HG02798 (cell line): ENCODE results near the gene NAIF1.
A peak's percentile ranks its signal among the peaks of the same experiment; 100 is the strongest.

Experiments
- ATAC-seq: cut with Tn5 transposase; IDR thresholded peaks from one replicate; pipeline ENCODE4 v1.9.1; 2021; ENCODE audit warnings: mild to moderate bottlenecking; ENCODE audit not compliant: unreplicated experiment, poor library complexity

NAIF1 gene

DNA sequence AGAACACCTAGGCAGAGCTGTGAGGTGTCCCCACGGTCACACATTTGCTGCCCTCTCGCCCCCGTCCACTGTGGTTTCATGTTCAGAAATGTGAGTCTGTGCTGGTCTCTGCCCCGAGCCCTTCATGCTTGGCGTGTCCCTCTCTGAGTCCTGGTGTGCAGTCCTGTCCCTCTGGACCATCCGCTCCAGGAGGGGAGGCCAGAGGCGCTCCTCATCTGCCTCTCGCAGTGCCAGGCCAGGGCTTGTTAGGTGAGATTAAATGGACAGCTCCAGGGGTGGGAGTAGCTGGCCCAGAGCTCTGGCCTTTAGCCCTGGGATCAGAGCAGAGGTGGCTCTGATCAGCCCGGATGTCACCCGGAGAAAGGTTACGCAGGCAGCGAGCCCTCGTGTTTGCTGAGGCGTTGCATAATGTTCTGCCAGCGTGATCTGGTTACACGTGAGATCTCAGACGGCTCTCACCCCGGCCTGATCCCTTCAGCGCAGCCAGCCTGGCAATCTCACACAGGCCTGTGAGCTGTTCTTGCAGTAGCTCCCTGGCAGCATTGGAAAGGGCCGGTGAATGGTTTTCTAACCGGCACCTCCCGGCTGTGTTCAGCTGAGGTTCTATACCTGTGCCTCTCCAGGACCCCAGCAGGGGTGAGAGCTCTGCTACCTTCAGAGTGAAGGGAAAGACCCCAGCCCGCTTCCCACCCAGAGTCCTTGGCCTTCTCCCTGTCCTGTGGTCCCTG is 35.9 kb upstream of the NAIF1 start:
- ATAC-seq, result no peak

DNA sequence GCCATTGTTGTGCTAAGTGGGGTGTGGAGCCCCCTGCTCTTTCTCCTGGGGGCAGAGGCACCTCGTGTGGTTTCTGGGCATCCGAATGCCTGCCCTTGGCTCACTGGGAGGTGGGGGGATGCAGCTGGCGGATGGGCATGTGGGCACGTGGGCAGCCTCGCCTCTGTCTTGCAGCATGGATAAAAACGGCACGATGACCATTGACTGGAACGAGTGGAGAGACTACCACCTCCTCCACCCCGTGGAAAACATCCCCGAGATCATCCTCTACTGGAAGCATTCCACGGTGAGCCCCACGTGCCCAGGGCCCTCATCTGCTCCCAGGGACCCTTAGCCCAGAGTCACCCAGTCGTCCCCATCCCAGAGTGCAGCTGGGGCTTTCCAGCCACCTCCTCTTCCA is 35.1 kb upstream of the NAIF1 start:
- no peak for ATAC-seq

DNA sequence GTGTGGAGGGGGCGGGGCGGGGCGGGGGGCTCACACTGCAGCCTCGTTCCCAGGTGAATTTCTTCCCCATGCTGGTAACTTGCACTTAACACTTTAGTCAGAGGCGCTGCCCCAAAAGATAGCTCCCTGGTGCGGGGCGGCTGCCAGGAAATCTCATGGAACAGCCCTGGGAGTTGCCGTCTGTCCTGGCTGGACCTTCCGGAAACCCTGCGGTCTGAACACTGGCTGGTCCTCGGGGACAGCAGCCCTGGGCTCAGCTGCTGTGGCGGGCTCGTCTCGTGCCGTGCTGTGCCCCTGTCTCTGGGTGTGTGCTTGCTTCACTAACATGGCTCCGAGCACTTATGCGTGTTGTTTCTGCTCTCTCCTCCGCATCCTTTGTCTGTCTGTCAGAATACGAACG is 34.6 kb upstream of the NAIF1 start:
- ATAC-seq, result no peak

DNA sequence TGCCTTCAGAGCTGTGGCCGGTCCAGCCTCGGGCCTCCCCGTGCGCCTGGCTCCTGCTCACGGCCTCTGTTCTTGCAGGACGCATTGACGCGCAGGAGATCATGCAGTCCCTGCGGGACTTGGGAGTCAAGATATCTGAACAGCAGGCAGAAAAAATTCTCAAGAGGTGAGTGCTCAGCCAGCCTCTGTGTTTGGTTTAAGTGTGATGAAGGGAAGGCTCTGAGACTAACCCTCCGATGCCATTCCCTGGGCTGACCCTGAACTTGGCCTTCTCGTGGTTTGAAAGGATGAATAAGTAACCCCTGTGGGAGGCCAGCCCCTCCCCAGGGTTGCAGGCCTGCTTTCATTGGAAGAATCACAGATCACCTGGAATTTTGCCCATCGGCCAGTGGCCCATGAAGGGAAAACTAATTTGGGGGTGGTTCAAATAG is 34.1 kb upstream of the NAIF1 start:
- no peak for ATAC-seq

DNA sequence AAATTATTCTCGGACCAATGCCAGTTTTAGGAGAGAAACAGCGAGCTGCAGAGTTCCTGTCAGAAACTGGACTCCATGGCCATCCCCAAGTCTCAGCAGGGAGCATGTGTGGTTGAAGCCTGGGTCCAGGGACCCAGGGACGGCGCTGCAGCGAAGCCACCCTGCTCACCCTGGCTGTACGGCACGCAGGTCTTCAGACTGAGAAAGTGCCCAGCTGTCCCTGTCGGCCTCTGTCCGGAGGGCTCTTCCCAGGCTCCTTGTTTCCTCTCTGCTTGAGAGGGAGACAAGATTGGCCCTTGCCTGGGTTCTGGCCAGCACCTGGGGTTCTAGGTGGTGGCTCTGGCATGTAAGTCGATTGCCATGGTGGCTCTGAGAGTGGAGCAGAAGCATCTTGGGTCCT is 33.5 kb upstream of the NAIF1 start:
- ATAC-seq, result no peak

DNA sequence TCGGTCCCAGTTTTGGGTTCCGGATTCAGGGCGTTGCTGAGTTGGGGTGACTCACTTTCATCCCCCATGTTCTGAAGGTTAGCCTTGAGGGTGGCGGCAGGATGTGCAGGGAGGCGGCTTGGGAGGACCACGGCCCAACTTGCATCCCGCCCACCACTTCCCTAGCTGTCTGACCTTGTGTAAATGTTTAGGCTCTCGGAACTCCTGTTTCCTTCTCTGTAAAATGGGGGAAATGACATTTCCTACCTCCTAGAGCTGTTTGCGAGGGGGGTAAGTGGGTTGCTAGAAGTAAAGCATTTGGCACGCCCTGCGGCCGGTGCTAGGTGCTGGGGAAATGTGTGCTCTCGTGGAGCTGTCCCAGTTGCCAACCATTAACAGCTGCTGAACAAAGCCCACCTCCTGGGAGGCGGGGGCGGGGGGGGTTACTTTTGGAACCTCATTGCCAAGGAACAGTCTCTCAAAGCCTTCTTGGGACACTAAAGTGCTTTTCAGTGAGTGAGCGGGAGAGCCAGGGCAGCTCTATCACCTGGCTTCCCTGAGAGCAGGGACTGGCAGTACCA is 32.9 kb upstream of the NAIF1 start:
- no peak for ATAC-seq

DNA sequence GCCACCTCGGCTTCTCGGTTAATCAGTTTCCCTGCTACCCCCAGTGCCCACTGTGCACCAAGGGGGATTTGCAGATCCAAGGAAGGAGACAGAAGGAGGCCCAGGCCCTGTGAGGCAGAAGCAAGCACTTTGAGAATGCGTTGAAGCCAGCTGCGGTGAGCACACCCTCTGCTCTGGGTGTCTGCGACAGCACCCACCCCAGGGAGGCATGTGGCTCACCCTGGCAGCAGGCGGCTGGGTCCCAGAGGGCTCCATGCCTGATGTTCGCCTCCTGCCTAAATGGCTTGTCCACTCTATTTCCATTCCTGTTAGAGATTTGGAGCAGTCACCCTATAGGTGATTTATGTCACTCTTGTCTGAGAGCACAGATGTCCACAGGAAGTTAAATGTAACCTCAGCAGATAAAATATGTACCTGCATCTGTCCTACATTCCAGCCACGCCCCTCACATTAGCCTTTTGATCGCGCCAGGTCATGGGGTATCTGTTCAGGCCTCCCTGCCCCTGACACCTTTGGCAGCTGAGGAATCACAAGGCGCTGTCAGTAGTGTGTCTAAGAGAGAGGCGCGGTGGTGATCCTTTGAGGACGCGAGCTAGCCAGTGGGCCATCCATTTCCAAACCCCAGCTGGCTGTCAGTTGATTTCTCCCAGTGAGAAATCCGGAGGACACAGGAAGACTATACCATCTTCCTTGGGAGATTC is 32.3 kb upstream of the NAIF1 start:
- ATAC-seq, result no peak

DNA sequence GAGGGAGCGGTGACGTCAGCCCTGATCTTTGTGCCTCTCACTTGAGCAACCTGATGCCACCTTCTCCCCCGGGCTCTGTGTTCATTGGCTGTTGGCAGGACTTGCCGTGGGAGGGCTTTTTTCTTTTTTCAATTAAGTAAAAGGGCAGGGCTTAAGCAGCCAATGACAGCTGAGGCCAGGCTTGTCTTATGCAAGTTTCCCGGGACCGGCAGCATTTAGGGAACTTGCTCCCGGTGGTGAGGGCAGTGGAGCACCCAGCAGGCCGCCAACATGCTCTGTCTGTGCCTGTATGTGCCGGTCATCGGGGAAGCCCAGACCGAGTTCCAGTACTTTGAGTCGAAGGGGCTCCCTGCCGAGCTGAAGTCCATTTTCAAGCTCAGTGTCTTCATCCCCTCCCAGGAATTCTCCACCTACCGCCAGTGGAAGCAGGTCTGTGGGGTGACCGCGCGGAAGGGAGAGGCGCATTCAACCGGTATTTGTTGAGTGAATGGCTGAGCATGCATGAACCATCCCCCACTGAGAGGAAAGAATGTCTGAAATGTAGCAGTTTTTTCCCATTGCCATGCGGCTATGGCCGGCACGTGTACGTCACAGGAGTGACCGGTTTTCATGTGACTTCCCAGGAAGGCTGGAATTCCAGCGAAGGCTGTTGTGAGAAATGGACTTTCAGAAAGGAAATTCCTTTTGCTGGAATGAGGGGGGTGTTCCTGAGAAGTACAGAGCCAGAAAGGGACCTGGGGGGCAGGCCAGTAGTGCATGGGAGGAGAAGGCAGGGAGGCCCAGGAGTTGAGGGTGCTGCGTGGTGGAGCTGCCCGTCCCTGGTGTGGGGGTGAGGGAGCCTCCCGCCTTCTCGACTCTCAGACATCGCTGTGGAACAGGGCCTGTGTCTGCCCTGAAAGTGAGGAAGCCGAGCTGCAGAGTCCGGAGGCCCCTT is 31.4 kb upstream of the NAIF1 start:
- ATAC-seq, result no peak

DNA sequence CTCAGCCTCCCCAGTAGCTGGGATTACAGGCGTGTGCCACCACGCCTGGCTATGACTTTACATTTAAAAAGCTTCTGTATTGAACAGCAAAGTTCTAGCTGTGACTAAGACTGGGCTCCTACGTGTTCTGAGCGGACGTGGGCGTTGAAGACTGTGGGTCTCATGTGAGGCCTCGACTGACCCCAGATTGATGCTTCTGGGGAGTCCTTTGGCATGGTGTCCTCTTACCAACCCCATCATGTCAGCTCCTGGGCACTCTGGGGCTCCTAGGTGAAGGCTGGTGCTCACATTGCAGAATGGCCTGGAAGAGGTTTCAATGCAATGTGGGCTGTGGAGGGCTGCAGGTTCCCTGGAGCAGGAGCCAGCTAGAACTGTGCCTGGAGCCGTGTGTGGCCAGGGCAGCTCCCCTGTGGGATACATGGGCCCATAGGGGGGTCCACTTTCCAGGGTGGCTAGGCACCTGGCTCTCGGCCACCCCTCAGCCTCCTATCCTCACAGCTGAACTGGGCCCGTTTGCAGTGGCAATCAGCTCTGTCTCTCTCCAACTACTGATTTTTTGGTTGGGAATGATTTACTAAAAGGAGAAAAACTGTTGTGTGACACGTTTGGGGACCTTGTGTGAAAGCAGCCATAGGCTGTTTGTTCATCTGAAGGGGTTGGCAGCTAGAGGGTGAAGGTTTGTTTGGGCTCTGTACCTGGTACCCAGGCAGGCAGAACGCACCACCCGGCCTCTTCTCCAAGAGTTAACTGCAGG is 30.6 kb upstream of the NAIF1 start:
- ATAC-seq, result no peak

DNA sequence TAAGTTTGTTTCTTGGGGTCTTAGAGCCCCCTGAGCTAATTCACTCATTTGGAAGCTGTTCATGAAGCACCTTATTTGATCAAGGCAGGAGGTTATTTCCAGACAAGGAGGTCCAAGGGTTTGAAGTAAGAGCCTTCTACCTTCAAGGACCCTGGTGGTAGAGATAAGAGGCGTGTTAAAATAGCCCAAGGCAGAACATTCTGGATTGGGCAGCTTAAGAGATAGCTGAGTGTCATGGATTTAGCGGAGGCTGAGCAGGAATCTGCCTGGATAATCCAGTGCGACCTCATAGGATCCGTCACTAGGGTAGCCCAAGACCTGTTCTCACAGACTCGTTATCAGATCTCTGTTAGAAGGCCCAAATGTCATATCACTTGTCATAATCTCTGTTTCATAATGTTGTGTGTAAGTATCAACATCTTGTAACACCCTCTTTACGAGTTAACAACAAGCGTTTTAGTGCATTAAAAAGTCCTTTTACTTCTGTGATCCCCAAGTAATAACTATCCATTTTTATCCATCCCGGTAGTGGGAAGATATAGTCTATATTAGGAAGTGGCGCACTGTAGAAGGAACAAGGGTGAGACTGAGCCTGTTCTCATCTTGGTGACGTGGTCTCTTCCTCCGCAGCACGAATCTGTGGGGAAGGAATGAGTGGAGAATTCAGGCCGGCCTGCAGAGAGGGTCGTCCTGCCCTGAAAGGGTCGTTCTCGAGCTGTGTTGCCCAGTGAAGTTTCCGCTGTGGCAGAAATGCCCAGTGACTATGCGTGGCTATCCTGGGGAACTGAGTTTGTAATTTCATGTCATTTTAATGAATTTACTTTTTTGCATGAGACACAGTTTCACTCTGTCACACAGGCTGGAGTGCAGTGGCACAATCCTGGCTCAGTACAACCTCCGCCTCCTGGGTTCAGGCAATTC is 29.8 kb upstream of the NAIF1 start:
- no peak for ATAC-seq

DNA sequence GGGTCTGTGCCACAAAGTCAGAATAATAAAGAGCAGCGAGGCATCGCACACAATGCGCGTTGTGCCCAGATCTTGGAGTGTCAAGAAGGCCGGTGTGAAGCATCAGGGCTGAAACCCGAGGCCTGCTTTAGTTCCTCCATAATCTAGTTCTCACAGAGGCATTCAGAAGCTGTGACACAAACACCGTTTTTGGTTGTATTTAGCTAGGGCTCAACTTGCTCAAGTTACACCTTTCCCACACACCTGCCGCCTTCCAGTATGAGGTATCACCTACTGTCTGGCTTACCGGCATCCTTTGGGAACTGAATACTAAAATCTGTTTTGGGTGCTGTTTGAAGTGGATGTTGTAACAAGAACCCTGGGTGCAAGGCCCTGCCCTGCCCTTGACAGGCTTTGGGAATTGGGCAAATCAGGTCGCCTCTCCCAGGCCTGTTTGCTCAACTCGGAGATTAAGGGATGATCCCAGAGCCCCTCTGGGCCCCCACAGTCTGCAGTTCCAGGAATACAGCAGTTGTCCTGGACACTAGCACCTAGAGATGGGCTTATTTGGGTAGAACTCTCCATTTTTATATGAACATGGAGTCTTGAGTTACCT is 27.9 kb upstream of the NAIF1 start:
- no peak for ATAC-seq

DNA sequence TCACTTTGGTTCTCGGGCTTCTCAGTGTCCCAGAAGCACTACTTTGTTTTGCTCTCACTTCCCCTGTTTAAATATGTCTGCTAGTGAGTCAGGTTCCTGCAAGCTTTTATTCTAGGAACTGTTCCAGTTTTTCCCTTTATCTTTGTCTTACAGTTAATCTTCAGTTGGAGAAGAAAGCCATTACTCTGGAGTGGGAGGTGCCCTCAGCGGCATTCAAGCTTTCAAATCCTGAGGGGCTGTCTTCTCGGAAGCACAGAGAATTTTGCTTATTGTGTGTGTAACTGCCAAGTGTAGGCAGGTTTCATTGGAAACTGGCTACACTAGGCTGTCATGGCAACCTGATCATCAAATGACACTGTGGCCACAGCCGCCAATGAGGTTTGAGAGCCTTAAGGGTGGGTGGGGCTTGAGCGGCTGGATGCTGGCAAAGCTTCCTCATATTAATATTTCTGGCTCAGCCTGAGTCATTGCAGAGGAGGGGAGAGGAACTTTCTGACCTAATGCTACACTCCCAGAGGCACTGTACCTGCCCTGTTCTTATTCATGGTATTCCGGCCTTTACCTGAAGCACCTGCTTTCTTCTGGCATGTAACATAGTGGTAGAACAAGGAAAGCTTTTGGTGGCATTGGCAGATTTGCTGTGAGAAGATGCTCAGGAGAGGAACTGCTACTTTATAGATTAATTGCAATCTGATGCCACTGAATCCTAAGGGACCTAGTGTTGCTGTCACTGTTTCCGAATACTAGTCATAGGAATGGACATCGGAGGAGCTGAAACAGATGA is 27.2 kb upstream of the NAIF1 start:
- peak; percentile 94 for ATAC-seq

DNA sequence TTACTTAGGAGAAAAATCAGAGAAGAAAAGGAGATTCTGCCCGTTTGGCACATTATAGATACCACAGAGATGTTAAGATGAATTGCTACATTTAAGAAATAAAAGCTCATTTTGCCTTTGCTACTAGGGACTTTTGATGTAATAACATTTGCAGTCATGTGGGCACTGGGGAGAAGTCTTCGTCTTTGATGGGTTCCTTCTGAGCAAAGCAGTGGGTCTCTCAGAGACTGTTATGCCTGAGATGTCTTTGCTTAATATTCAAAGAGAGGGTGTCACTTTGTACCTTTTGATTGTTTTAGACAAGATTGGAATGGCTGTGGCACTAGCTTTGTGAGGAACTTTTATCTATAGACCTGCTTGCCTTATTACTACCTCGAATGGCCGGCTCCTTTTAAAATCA is 25.9 kb upstream of the NAIF1 start:
- no peak for ATAC-seq

DNA sequence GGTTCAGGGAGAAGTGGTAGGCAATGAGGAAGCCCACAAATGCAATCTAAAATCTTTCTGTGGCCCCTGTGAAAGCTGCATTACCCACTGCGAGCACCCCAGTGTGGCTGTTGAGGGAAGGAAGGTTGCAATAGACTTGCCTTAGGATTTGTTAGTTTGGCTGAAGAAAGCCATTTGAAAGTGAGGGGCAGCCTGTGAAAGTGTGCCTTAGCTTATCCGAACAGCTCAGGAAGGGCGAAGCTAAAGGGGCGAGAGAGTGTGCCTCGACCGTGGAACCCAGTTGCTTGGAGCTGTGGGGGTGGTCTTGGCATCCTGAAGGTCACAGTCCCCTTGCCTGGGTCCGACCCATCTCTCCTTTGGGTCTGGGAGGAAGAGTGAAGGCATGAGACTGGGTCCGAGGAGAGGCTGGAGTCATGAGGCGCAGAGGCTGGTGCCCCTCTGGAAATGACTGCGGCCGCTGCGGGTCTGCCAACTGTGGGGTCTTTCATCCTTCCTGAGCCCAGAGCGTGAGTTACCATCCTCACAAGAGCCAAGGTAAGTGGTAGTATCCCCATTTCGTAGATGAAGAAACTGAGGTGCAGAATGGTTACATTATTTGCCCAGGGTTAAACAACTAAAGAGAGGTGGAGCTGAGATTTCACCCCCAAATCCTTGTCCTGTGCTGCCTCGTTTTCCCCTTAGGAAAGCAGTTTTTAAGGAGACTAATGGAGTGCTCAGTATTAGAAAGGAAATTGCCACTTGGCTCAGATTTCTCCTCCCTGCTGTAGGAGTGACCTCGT is 25.3 kb upstream of the NAIF1 start:
- ATAC-seq, result no peak

DNA sequence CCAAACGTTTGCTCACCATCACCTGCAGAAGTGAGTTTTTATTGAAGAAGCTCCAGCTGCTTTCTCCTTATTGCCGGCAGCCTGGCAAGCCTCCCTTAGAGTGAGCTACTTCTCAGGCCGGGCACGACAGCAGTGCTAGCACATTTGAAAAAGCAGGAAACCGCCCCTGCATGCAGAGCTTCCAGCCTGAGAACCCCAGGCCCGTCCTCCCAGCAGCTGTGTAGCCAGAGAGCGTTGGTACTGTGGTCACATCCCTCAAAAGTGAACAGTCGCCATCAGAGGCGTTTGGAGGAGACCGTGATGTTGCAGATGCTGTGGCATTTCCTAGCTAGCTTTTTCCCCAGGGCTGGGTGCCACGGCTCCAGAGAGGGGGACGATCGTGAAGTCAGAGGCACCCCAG is 24.5 kb upstream of the NAIF1 start:
- ATAC-seq, result no peak

DNA sequence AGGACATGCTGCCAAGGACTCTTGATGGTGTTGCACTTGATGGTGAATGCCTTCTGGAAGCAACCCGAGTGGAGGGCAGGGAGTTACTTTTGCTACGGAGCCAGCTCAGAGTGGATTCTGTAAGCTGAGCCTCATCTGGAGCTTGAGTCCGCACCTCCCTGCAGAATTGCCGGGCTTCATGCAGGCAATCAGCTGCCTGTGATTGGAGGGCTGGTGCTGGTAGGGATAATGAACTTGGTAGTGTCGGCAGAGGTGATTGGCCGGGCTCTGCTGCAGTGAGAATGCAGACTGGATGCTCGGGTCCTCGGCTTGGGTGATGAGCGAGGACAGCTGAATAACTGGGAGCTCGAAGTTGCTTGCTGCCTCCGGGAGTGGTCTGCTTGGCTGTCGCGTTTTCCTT is 24.0 kb upstream of the NAIF1 start:
- no peak for ATAC-seq

DNA sequence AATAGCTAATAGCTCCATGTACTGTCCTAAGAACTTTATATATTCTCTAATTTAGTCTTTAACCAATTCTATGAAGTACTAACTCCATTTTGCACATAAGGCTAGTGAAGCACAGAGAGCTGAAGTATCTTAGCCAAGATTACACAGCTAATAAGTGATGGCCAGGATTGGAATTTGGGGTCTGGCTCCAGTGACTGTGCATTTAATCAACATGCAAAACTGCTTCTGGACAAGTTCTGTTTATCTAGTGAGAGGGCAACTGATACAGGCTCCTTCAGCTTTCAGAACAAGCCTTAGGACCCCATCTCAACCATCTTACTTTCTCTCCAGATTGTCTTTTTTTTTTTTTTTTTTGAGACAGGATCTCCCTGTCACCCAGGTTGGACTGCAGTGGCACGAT is 22.2 kb upstream of the NAIF1 start:
- ATAC-seq, result no peak
